ENCODE measurements around the gene ABCC1.
"Not testable (repeated sequence)": the region's sequence is repeated elsewhere in the genome, so short reads cannot be mapped to it uniquely, and the experiment has no call there.

ABCC1 gene

DNA sequence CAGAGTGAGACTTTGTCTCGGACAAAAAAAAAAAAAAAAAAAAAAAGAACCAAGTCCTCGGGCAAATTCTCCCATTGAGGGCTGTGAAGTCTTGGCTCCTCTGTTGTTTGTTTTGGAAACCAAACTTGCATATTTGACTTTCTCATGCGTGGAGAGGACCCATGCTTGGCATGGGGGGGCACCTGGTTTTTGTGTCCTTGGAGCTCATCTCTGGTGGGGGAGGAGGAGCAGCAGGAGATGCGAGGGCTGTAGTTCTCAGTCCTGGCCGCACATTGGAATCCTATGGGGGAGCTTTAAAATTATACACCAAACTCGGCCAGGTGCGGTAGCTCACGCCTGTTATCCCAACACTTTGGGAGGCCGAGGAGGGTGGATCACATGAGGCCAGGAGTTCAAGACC lies 199.3 kb downstream of the ABCC1 start:
- FAIRE-seq: no peak
- no peak for DNase-seq (ENCODE audit: insufficient read length, low spot score)

DNA sequence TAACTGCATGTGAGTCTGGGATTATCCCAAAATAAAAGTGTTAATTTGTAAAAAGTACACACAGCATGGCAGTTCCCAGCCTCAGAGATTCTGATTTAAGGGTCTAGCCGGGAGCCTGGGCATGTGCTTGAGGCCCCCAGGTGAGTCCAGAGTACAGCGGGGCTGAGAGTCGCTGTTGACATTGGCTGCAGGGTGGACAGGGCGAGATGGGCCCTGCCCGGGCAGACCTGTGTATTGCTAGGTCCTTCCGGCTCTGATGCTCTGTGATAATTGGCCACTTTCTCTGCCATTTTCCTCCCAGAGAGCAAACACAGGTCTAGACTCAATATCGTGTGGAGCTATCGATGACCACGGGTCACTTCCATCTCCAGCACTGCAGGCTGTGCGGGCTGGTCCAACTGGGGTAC lies 200.3 kb downstream of the ABCC1 start:
- DNase-seq (ENCODE audit: insufficient read length, low spot score) (no peak), FAIRE-seq (no peak)

DNA sequence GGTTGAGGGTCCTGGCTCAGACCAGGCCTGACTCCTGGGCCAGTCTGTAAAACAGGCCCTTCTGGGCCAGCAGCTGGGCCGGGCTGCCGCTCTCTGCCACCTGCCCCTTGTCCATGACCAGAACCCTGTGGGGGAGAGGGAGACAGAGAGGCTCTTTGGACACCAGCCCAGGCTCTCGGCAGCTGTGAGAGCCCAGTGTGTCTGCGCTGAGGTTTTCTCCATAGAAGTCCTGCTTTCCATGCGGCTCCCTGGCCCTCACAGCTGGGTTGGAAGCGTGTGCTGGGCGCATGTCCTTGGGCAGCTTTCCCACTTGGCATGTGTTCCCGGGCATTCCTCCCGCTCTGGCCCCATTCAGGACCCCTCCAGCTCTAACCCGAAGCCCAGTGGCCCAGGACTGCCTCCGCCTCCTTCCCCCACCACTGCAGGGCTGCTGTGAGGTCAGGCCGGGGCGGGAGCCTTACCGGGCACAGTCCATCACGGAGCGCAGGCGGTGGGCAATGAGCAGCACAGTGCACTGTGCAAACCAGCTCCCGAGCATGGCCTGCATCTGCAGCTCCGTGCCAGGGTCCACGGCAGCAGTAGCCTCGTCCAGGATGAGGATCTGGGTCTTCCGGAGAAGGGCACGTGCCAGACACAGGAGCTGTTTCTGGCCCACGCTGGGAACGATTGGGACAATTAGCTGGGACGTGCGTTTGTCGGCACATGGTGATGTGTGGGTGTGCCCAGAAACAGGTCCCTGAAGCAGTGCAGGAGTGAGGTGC lies 200.9 kb downstream of the ABCC1 start:
- FAIRE-seq (no peak), DNase-seq (ENCODE audit: insufficient read length, low spot score) (no peak)

DNA sequence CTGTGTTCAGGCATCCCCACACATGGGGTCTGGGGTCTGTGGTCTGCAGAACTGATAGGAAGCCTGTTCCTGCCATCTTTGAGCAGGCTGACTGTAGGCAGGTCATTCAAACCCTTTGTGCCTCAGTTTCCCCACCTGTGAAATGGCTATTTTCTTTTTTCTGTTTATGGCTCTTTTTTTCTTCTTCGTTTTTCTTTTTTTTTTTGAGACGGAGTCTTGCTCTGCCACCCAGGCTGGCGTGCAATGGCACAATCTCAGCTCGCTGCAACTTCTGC lies 201.4 kb downstream of the ABCC1 start:
- FAIRE-seq (no peak), DNase-seq (ENCODE audit: insufficient read length, low spot score) (no peak)

DNA sequence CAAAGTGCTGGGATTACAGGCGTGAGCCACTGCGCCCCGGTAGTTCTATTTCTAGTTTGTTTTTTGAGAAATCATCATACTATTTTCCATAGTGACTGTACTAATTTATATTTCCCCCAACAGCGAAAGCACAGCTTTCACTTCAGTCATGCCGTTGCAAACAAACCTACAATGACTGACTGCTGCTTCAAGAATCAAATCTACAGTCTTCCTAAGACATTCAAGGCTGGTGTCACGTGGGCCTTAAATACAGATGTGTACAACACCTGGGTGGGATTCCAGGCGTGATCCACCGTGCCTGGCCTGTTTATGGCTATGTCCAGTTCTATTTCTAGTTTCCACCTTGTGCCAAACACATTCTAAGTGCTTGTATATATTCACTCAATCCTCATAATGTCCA lies 201.9 kb downstream of the ABCC1 start:
- FAIRE-seq: no peak
- no peak for DNase-seq (ENCODE audit: insufficient read length, low spot score)

DNA sequence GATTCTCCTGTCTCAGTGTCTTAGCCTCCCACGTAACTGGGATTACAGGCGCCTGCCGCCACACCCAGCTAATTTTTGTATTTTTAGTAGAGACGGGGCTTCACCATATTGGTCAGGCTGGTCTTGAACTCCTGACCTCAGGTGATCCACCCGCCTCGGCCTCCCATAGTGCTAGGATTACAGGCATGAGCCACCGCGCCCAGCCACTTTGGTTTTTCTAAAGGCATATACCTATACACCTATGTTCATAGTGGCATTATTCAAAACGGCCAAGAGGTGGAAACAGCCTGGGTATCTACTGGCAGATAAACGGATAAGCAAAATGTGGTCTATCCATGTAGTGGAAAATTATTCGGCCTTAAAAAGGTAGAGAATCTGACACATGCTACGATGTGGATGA lies 203.6 kb downstream of the ABCC1 start:
- DNase-seq (ENCODE audit: insufficient read length, low spot score); FAIRE-seq: not testable (repeated sequence)

DNA sequence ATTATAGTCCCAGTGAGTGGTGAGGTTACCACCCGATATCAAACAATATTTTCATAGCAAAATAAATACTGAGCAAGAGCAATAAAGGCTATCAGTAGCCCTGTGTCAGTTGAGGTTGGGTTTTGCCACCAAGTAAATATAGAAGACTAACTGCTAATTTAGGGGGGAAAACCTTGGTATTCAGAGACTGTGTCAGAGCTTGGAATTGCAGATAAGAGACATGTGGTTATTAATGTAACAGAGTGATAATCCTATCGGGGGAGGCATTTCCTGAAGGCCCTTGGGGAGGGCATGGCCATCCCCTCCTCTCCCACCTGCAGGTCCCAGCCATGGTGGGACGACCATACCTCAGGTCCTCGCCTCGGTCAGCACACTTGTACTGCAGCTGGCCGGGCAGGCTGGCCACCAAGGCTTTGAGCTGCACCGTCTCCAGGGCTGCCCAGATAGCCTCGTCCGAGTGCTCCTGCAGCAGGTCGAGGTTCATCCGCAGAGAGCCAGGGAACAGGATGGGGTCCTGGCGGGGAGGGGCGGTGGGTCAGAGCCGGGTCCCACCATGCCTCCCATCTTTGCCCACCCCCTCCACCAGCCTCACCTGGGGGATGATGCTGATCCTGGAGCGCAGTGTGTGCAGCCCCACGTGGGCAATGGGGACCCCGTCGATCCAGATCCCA lies 205.0 kb downstream of the ABCC1 start:
- DNase-seq (ENCODE audit: insufficient read length, low spot score) (no peak), FAIRE-seq (no peak)

DNA sequence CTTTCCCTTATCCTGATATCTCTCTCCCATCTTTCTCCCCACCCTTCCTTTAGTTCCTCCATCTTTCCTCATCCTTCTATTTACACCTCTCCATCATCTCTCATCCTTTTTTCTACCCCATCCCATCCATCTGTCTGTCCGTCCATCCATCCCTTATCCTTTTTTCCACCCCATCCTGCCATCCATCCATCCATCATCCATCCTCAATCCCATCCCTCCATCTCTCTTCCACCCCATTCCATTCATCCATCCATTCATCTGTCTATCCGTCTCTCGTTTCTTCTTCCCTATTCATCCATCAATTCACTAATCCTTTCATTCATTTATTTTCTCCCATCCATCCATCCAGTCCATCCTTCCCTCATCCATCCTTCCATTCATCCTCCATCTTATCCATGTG lies 205.8 kb downstream of the ABCC1 start:
- FAIRE-seq (no peak), DNase-seq (ENCODE audit: insufficient read length, low spot score) (no peak)

DNA sequence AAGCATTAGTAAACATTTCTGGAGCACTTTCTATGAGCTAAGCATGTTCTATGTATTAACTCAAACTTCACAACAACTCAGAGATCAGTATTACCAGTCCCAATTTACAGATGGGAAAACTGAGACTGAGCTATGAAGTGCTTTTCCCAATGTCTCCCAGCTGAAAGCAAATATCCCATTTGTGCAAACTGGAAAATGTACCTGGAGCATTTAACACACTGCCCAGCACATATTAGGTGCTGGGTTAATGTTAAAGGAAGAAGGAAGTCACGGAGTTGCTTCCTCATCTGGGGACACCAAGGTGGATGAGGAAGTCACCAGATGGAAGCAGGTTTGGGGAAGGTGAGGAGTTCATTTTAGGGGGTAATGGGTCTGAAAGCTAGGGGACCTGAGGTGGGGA lies 207.8 kb downstream of the ABCC1 start:
- FAIRE-seq (no peak), DNase-seq (ENCODE audit: insufficient read length, low spot score) (no peak)

- DNase-seq (ENCODE audit: insufficient read length, low spot score) (no peak), FAIRE-seq (no peak)
These were observed 208.8 kb downstream of the ABCC1 start for GRCh38 chr16:16158082-16158658.

- DNase-seq (ENCODE audit: insufficient read length, low spot score) (no peak), FAIRE-seq (peak; percentile 85)
These were observed 209.4 kb downstream of the ABCC1 start for GRCh38 chr16:16158741-16159374.

- no peak for DNase-seq (ENCODE audit: insufficient read length, low spot score)
- FAIRE-seq: no peak
These were observed 210.2 kb downstream of the ABCC1 start for GRCh38 chr16:16159662-16160061.

DNA sequence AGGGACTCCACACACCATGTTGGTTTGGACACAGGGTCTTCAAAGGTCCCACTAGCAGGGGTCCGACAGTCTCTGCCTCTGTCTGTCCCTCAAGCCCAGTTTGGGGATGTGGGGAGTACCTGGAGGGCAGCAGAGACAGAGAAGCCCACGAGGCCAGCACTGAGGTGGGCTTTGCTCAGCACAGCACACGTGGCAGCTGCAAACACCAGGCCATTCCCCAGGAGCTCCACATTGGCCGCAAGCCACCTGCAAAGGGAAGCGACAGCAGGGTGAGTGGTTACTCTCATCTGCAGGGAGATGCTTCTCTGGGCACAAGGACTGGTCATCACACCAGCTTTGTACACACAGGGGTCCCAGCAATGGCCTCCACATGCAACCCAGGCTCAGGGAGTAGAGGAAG lies 211.9 kb downstream of the ABCC1 start:
- DNase-seq (ENCODE audit: insufficient read length, low spot score): no peak
- no peak for FAIRE-seq

DNA sequence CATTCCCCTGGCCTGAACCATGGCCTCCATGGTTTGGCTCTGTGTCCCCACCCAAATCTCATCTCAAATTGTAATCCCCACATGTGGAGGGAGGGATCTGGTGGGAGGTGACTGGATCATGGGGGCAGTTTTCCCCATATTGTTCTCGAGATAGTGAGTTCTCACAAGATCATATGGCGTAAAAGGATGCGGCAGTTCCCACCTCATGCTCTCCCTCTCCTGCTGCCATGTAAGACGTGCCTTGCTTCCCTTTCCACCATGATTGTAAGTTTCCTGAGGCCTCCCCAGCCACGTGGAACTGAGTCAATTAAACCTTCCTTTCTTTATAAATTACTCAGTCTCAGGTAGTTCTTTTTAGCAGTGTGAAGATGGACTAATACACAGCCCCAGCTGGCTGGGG lies 212.4 kb downstream of the ABCC1 start:
- not testable (repeated sequence) for FAIRE-seq; DNase-seq (ENCODE audit: insufficient read length, low spot score)

GRCh38 chr16:16162591-16162990 lies 213.2 kb downstream of the ABCC1 start:
- FAIRE-seq: no peak
- DNase-seq (ENCODE audit: insufficient read length, low spot score): no peak

- DNase-seq (ENCODE audit: insufficient read length, low spot score) (no peak), FAIRE-seq (no peak)
These were observed 213.7 kb downstream of the ABCC1 start for GRCh38 chr16:16163109-16163508.

DNA sequence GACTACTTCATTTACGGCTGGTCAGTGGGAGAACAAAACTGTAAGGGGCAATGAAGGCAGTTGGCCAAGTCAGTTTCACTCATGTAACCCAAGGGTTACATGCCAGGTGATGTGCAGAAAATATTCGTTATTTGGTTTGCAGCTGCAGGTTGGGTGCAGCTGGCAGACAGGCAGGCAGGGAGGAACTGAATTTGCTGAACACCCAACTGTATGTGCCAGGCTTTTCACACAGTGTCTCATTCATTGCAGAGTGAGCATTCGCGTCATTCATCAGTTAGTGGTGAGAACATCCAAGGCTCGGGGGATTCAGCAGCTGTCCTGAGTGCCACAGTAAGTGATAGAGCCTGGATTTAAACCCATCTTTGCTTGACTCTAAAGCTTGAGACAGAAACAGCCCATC lies 214.2 kb downstream of the ABCC1 start:
- DNase-seq (ENCODE audit: insufficient read length, low spot score): no peak
- FAIRE-seq: no peak

DNA sequence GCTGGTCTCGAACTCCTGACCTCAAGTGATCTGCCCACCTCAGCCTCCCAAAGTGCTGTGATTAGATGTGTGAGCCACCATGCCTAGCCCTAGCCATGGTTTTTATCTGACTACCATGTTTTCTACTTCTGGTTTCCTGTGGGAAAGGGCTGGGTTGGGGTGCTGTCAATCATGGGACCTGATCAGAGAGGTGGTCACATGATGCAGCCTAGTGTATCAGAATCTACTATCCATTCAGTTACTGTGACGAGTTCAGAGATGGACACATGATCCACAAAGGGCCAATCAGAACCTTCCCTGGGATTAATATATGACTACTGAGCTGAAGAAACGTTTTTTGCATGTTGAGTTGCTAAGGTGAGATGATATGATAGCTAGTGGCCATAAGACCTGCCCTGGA lies 214.8 kb downstream of the ABCC1 start:
- DNase-seq (ENCODE audit: insufficient read length, low spot score) (no peak), FAIRE-seq (no peak)

- DNase-seq (ENCODE audit: insufficient read length, low spot score): no peak
- FAIRE-seq: no peak
These were observed 216.7 kb downstream of the ABCC1 start for GRCh38 chr16:16166085-16166484.

- no peak for FAIRE-seq
- DNase-seq (ENCODE audit: insufficient read length, low spot score): no peak
These were observed 217.5 kb downstream of the ABCC1 start for GRCh38 chr16:16166949-16167348.

GRCh38 chr16:16167927-16168326 lies 218.5 kb downstream of the ABCC1 start:
- FAIRE-seq: no peak
- DNase-seq (ENCODE audit: insufficient read length, low spot score): no peak

DNA sequence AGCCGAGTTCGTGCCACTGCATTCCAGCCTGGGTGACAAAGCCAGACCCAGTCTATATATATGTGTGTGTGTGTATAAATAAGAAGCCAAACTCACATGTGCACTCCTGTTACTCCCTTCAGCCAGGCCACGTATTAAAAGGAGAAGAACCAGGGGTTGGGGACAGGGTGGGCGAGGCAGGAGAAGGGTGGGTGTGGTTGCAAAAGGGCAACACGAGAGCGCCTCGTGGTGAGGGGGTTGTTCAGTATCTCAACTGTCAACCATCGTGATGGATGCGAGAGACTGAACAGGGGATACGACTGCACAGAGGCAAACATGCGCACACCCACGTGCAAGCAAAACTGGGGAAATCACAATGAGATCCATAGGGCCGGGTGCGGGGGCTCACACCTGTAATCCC lies 219.0 kb downstream of the ABCC1 start:
- no peak for FAIRE-seq
- DNase-seq (ENCODE audit: insufficient read length, low spot score): no peak
